Right atrium auricular region (tissue), 2 donors: ENCODE data around the gene NSMCE4A. TPM values are rescaled to one million over a fixed set of nuclear protein-coding genes. Genes with fewer than 3 reads are reported as not detected.
A peak's percentile ranks its signal among the peaks of the same experiment; 100 is the strongest.
"Not testable (repeated sequence)": the region's sequence is repeated elsewhere in the genome, so short reads cannot be mapped to it uniquely, and the experiment has no call there.

Experiments
- DNase-seq: peaks from one replicate; pipeline ENCODE4 v3.0.0-alpha.2; 2019; ENCODE audit warnings: low spot score
- H3K27ac ChIP-seq, 2 donors: fragments of 200-600 bp; sonication (generic); 1 replicate in 1 of 2; 2 replicates in 1 of 2; pipeline ENCODE4 v1.5.1; 2016 to 2019
- H3K27me3 ChIP-seq, 2 donors: fragments of 200-600 bp; sonication (generic); one replicate each; pipeline versions ENCODE4 v1.5.1 to v1.6.0; 2017 to 2019
- H3K36me3 ChIP-seq: fragments of 200-600 bp; sonication (generic); one replicate; pipeline ENCODE4 v1.5.1; 2016
- H3K4me1 ChIP-seq, 2 donors: fragments of 200-600 bp; sonication (generic); one replicate each; pipeline versions ENCODE4 v1.5.1 to v1.6.0; 2017 to 2019
- H3K4me3 ChIP-seq, 2 donors: fragments of 200-600 bp; sonication (generic); 1 replicate in 1 of 2; 2 replicates in 1 of 2; pipeline ENCODE4 v1.5.1; 2017 to 2019; ENCODE audit warnings: mild to moderate bottlenecking in 1 of 2, moderate library complexity in 1 of 2
- H3K9me3 ChIP-seq, 2 donors: fragments of 200-600 bp; sonication (generic); one replicate each; pipeline ENCODE4 v1.5.1; 2019
- CTCF ChIP-seq, 2 donors: fragments of 200-600 bp; sonication (generic); IDR thresholded peaks; one replicate each; pipeline ENCODE4 v1.5.1; 2019; ENCODE audit warnings: antibody characterized with exemption in 2 of 2
- total RNA-seq, 2 donors: library from RNA; depleted of rRNA; stranded (reverse); fragments of >200 nt; gene quantifications; one replicate each; pipeline ENCODE4 v1.1.0, GENCODE V29; 2016

NSMCE4A gene, protein sequence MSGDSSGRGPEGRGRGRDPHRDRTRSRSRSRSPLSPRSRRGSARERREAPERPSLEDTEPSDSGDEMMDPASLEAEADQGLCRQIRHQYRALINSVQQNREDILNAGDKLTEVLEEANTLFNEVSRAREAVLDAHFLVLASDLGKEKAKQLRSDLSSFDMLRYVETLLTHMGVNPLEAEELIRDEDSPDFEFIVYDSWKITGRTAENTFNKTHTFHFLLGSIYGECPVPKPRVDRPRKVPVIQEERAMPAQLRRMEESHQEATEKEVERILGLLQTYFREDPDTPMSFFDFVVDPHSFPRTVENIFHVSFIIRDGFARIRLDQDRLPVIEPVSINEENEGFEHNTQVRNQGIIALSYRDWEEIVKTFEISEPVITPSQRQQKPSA
- total RNA-seq, result 10 to 100 TPM; 34.2 to 34.9 TPM

- TF ChIP-seq CTCF (IDR thresholded peaks at IDR 0.05), result peak in 1 of 2 donors; percentile 93
- peaks cover 11% of the 10 kb centered on the region for H3K36me3 ChIP-seq
- H3K27ac ChIP-seq, result peak within 1 kb of the TSS; percentile 93 to 97
- DNase-seq, result peak; percentile 72
- no peaks in the 10 kb centered on the region for H3K27me3 ChIP-seq
- no peaks in the 10 kb centered on the region for H3K9me3 ChIP-seq
- peaks cover 0 to 20% of the 10 kb centered on the region in 2 donors for H3K4me1 ChIP-seq
- peak within 1 kb of the TSS; percentile 74 to 80 for H3K4me3 ChIP-seq
These were observed at the start of gene NSMCE4A for GRCh38 chr10:121974535-121975294. Gene NSMCE4A (minus strand): TSS chr10:121975217. CDS start chr10:121975165, 52 bp downstream.

DNA sequence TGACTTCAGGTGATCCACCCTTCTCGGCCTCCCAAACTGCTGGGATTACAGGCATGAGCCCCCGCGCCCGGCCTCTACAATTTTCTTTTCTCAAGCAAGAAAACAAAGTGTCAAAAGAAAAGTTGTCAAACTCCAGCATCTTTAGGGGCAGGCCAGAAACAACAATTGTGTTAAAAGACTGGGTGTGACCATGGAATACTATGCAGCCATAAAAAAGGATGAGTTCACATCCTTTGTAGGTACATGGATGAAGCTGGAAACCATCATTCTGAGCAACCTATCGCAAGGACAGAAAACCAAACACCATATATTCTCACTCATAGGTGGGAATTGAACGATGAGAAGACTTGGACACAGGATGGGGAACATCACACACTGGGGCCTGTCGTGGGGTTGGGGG, 48.2 kb upstream of the NSMCE4A start:
- not testable (repeated sequence) for H3K9me3 ChIP-seq, H3K4me3 ChIP-seq, DNase-seq, H3K27me3 ChIP-seq
- peaks cover 0 to 14% of the 10 kb centered on the region in 2 donors for H3K4me1 ChIP-seq
- peak overlapping the region in 1 of 2 donors; percentile 87 for H3K27ac ChIP-seq
- H3K36me3 ChIP-seq, result peaks cover 14% of the 10 kb centered on the region

DNA sequence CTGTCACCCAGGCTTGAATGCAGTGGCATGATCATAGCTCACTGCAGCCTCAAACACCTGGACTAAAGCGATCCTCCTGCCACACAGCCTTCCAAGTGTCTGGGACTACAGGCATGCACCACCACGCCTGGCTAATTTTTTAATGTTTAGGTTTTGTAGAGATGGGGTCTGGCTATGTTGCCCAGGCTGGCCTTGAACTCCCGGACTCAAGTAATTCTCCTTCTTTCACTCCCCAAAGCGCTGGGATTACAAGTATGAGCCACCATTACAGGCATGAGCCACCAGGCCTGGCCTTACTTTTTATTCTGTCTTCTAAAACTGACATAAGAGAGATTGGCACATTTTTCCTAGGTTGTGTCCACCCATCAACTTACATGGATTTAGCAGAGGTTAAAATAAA, 47.3 kb upstream of the NSMCE4A start:
- Histone ChIP-seq H3K4me3 (no peak overlapping the region), H3K4me1 (peaks cover 0 to 17% of the 10 kb centered on the region in 2 donors), H3K27me3 (no peaks in the 10 kb centered on the region), H3K9me3 (no peaks in the 10 kb centered on the region), H3K27ac (peak overlapping the region; percentile 71 to 87), H3K36me3 (peaks cover 14% of the 10 kb centered on the region)
- TF ChIP-seq CTCF (IDR thresholded peaks at IDR 0.05), result no peak
- no peak for DNase-seq

- no peak for DNase-seq
These were observed 46.8 kb upstream of the NSMCE4A start for GRCh38 chr10:122021828-122022227.

DNA sequence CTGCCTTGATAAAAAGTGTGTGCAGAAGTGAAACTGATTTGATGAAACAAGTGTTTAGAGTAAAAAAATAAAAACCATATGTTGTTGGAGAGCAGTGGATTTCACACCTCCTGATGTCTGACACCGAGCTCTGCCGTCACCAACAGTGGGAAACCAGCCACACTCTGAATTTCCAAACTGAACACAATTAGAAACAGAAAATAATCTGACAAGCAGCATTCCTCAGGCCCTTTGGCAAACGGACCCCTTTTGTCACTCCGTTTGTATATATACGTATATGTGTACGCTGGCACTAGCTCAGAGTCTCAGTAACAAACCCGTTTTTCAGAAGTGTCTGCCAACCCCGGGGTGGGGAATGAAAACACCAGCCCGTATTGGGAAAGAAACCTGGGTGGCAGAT, 46.4 kb upstream of the NSMCE4A start:
- no peak overlapping the region for H3K4me3 ChIP-seq
- H3K27me3 ChIP-seq, result no peaks in the 10 kb centered on the region
- H3K4me1 ChIP-seq, result peaks cover 0 to 17% of the 10 kb centered on the region in 2 donors
- TF ChIP-seq CTCF (IDR thresholded peaks at IDR 0.05), result no peak
- H3K27ac ChIP-seq, result peak overlapping the region; percentile 71 to 87
- peaks cover 14% of the 10 kb centered on the region for H3K36me3 ChIP-seq
- no peaks in the 10 kb centered on the region for H3K9me3 ChIP-seq
- DNase-seq, result no peak

More at GRCh38 chr10:122021828-122022227, 46.8 kb upstream of the NSMCE4A start:
- TF ChIP-seq CTCF (IDR thresholded peaks at IDR 0.05), result no peak
- Histone ChIP-seq H3K27me3 (no peaks in the 10 kb centered on the region), H3K4me1 (peaks cover 0 to 17% of the 10 kb centered on the region in 2 donors), H3K36me3 (peaks cover 14% of the 10 kb centered on the region), H3K9me3 (no peaks in the 10 kb centered on the region), H3K27ac (peak overlapping the region; percentile 71 to 87), H3K4me3 (no peak overlapping the region)

DNA sequence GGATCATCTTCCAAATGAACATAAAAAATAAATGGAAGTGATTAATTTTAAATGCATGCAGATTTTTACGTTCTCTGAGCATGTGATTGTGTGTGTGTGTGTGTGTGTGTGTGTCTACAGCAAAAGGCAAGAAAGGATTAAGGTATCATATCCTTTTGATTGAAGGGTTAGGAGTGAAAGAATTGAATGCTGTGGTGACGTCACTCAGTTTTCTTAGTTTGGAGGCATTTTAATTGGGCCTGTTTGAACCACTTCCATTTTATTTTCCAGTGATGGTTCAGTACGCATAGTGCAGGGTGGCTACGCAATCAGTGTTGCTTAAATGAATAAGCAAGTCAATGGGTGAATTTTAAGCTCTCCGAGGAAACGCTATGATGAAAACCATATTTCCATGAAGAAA, 45.2 kb upstream of the NSMCE4A start:
- H3K27ac ChIP-seq, result peak overlapping the region; percentile 71 to 87
- peaks cover 14% of the 10 kb centered on the region for H3K36me3 ChIP-seq
- peaks cover 0 to 17% of the 10 kb centered on the region in 2 donors for H3K4me1 ChIP-seq
- H3K4me3 ChIP-seq, result no peak overlapping the region
- no peak for TF ChIP-seq CTCF (IDR thresholded peaks at IDR 0.05)
- no peaks in the 10 kb centered on the region for H3K27me3 ChIP-seq
- no peaks in the 10 kb centered on the region for H3K9me3 ChIP-seq
- DNase-seq, result no peak
